Measurements from ENCODE around the gene JPH3.

- TF ChIP-seq CTCF (IDR thresholded peaks at IDR 0.05) (no peak), POLR2A (IDR thresholded peaks at IDR 0.05) (no peak)
Measured at GRCh38 chr16:87680272-87680644, 78.0 kb downstream of the JPH3 start.
